ENCODE results near the gene GPT2.

Gene GPT2

DNA sequence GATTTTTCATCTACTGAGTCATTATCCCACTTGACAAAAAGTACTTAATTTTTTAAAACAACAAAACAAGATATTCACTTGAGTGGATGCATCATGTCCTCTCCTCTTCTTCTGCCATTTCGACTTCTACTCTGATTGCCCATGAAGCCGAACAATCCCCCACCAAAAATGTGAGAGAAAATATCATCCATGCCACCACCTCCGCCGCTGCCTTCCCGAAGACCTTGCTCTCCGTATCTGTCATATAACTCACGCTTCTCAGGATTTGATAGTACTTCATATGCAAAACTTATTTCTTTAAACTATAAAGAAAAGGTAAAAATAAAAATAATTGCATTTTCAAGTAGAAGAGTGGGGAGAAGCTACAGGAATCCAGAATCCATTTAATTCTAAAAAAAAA, 87.1 kb downstream of the GPT2 start:
- DNase-seq = no peak

GRCh38 chr16:46972429-46973206, 88.5 kb downstream of the GPT2 start:
- DNase-seq = peak; percentile 45

GRCh38 chr16:46973207-46973995, 89.2 kb downstream of the GPT2 start, which contains the start of gene DNAJA2:
Gene DNAJA2, minus strand, starts transcription at chr16:46973674. Its CDS starts 102 bp downstream, at chr16:46973572.
- DNase-seq = peak; percentile 96

DNA sequence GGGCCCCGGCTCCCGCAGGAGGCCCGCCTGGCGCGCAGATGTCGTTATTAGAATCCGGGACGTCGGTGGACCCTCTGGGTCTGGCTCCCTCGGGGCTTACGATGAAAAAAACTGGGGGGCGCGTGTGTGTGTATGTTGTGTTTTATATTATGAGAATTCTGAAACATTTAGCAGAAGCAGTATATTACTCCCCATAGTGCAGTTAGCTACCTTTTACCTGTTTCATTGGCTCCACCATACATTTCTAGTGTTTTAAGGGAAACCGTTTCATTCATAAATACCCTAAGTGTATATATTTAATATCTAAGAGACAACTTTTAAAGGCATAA, 89.8 kb downstream of the GPT2 start:
- DNase-seq = no peak

GRCh38 chr16:46974352-46974751, 90.2 kb downstream of the GPT2 start:
- DNase-seq = peak; percentile 6

DNA sequence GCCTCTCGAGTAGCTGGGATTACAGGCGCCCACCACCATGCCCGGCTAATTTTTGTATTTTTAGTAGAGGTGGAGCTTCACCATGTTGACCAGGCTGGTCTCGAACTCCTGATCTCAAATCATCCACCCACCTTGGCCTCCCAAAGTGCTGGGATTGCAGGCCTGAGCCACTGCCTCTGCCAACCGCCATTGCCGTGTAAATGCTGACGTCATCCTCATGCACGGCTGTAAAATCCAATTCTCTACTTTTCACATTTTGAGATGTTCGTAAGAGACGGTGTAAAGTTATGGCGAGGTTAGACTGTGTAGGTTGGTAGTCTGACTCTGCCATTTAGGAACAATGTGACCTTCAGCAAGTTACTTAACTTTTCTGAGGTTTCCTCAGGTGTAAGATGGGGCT, 91.0 kb downstream of the GPT2 start:
- no peak for DNase-seq

DNA sequence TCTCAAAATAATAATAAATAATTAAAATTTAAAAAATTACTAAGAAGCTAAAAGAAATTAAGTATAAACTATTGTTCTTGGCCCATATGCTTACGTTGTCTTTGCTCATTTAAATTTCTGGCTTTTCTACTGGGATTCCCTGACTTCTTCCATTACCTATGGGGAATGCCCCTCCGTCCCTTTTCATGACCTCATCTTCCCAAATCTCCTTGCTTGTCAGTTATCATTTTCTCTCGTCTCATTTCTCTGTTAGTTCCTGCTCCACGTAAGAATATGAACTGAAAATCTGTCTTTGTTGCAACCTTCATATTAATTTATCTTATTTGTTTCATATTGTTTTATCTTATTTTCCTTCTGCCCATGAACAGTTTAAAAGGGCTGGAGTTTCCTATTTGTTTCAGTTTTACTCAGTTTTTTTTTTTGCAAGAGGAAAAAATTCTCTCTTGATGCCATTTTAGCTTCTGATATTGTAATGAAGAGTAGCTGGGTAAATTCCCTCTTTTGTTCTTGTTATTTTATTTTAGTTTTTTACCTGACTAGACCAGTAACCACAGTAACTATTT, 91.8 kb downstream of the GPT2 start:
- DNase-seq = no peak

GRCh38 chr16:46976550-46976949, 92.4 kb downstream of the GPT2 start:
- no peak for DNase-seq
